ENCODE measurements around the gene CCDC6.

GRCh38 chr10:59954296-59954695 lies 47.9 kb upstream of the CCDC6 start:
- TF ChIP-seq CTCF (IDR thresholded peaks at IDR 0.05): no peak
- no peak for TF ChIP-seq POLR2A (IDR thresholded peaks at IDR 0.05)

All from testis (tissue), 2 donors.